Measurements from ENCODE around the gene CCDC152.
"Not testable (repeated sequence)": the region's sequence is repeated elsewhere in the genome, so short reads cannot be mapped to it uniquely, and the experiment has no call there.

Gene CCDC152, protein sequence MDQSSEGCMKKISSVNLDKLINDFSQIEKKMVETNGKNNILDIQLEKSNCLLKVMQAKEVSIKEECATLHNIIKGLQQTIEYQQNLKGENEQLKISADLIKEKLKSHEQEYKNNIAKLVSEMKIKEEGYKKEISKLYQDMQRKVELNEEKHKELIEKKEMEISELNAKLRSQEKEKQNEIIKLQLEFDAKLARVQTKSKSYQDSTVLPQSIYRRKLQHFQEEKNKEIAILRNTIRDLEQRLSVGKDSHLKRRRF

DNA sequence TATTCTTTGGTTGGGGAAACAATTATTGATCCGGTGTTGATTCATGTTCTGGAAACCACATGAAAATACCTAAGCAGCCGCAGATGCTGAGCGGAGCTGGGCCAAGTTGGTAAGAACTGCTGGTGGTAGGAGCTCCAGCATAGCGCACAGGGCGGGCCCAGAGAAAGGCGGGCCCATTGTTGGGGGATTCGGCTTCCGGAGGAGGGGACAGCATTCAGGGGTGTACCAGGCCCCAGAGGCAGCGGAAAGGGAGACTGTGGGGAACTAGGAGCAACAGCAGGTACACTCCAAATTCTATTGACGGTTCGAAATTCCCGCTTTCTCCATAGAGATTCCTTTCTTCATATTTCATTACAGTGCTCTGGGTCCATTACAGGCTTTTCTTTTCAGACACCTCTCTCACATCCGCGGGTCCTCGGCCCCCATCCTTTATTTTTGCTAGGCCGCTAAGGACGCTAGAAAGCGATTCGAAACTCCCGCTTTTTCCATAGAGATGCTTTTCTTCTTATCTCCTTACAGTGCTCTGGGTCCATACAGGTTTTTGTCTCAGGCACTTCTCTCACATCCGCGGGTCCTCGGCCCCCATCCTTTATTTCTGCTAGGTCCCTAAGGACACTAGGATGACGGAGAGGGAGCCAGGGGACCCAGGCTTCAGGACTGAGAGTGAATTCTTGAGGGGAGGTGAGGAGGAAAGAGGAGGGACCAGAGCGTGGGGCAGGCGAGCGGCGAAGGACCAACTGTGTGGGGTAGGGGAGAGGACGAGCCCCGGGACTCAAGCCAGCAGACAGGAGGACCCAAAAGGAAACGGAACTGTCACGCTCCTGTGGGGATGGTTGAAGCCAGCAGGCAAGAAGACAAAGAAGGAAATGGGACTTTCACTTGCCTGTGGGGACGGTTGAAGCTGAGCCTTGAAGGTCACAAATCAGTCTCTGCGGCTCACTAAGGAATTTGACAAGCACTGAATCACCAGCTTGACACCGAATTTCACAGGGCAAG lies at the start of gene CCDC152:
TSS of gene CCDC152 (plus strand) at position 213 of the 996 bp plus-strand sequence. CDS start 2,304 bp downstream, outside the sequence.
- H3K27me3 ChIP-seq (ENCODE audit: control insufficient read depth in 1 of 2, insufficient read depth in 2 of 2, low read length in 2 of 2) = peaks cover 0 to 2% of the 10 kb centered on the region in 2 donors
- peak within 1 kb of the TSS; percentile 34 to 64 for H3K4me3 ChIP-seq (ENCODE audit: low read length in 2 of 2)
- no peaks in the 10 kb centered on the region for H3K4me1 ChIP-seq (ENCODE audit: control insufficient read depth, insufficient read depth, low read length)
- no peaks in the 10 kb centered on the region for H3K36me3 ChIP-seq (ENCODE audit: control insufficient read depth in 2 of 2, insufficient read depth in 2 of 2, low read length in 2 of 2)
- no peaks in the 10 kb centered on the region for H3K9me3 ChIP-seq (ENCODE audit: control insufficient read depth in 2 of 2, low read length in 2 of 2)
- H3K9ac ChIP-seq (ENCODE audit: low read length in 2 of 2) = peak within 1 kb of the TSS in 1 of 2 donors; percentile 22
- no peak within 1 kb of the TSS for H3K27ac ChIP-seq (ENCODE audit: low read length)

- Histone ChIP-seq H3K9me3 (ENCODE audit: control insufficient read depth in 2 of 2, low read length in 2 of 2) (no peaks in the 10 kb centered on the region), H3K4me3 (ENCODE audit: low read length in 2 of 2) (no peak overlapping the region), H3K4me1 (ENCODE audit: control insufficient read depth, insufficient read depth, low read length) (no peaks in the 10 kb centered on the region), H3K27ac (ENCODE audit: low read length) (no peak overlapping the region), H3K27me3 (ENCODE audit: control insufficient read depth in 1 of 2, insufficient read depth in 2 of 2, low read length in 2 of 2) (no peaks in the 10 kb centered on the region), H3K9ac (ENCODE audit: low read length in 2 of 2) (no peak overlapping the region), H3K36me3 (ENCODE audit: control insufficient read depth in 2 of 2, insufficient read depth in 2 of 2, low read length in 2 of 2) (peaks cover 7 to 9% of the 10 kb centered on the region in 2 donors)
These were observed 40.8 kb upstream of the CCDC152 start for GRCh38 chr5:42715785-42716184.

DNA sequence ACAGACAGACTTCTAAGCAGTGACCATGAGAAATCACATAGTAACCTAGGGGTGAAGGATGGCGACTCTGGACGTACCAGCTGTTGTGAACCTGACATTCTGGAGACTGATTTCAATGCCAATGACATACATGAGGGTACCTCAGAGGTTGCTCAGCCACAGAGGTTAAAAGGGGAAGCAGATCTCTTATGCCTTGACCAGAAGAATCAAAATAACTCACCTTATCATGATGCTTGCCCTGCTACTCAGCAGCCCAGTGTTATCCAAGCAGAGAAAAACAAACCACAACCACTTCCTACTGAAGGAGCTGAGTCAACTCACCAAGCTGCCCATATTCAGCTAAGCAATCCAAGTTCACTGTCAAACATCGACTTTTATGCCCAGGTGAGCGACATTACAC lies 38.0 kb upstream of the CCDC152 start:
- Histone ChIP-seq H3K27me3 (ENCODE audit: control insufficient read depth in 1 of 2, insufficient read depth in 2 of 2, low read length in 2 of 2) (no peaks in the 10 kb centered on the region), H3K27ac (ENCODE audit: low read length) (no peak overlapping the region), H3K9me3 (ENCODE audit: control insufficient read depth in 2 of 2, low read length in 2 of 2) (no peaks in the 10 kb centered on the region), H3K9ac (ENCODE audit: low read length in 2 of 2) (no peak overlapping the region), H3K4me3 (ENCODE audit: low read length in 2 of 2) (no peak overlapping the region), H3K36me3 (ENCODE audit: control insufficient read depth in 2 of 2, insufficient read depth in 2 of 2, low read length in 2 of 2) (peaks cover 7 to 9% of the 10 kb centered on the region in 2 donors), H3K4me1 (ENCODE audit: control insufficient read depth, insufficient read depth, low read length) (no peaks in the 10 kb centered on the region)

- peaks cover 7 to 9% of the 10 kb centered on the region in 2 donors for H3K36me3 ChIP-seq (ENCODE audit: control insufficient read depth in 2 of 2, insufficient read depth in 2 of 2, low read length in 2 of 2)
- H3K9ac ChIP-seq (ENCODE audit: low read length in 2 of 2) = no peak overlapping the region
- H3K4me3 ChIP-seq (ENCODE audit: low read length in 2 of 2) = no peak overlapping the region
- no peaks in the 10 kb centered on the region for H3K4me1 ChIP-seq (ENCODE audit: control insufficient read depth, insufficient read depth, low read length)
- H3K27me3 ChIP-seq (ENCODE audit: control insufficient read depth in 1 of 2, insufficient read depth in 2 of 2, low read length in 2 of 2) = no peaks in the 10 kb centered on the region
- H3K27ac ChIP-seq (ENCODE audit: low read length) = no peak overlapping the region
- no peaks in the 10 kb centered on the region for H3K9me3 ChIP-seq (ENCODE audit: control insufficient read depth in 2 of 2, low read length in 2 of 2)
These were observed 37.6 kb upstream of the CCDC152 start for GRCh38 chr5:42719034-42719433.

DNA sequence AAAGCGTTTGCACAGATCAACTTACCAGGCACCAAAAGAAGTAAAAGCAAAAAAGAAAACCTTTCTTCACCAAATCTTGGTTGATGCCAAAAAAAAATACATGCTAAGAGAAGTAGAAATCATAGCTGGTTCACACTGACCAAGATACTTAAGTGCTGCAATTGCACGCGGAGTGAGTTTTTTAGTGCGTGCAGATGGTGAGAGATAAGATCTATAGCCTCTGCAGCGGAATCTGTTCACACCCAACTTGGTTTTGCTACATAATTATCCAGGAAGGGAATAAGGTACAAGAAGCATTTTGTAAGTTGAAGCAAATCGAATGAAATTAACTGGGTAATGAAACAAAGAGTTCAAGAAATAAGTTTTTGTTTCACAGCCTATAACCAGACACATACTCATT lies 36.4 kb upstream of the CCDC152 start:
- Histone ChIP-seq H3K27me3 (ENCODE audit: control insufficient read depth in 1 of 2, insufficient read depth in 2 of 2, low read length in 2 of 2) (no peaks in the 10 kb centered on the region), H3K9ac (ENCODE audit: low read length in 2 of 2) (no peak overlapping the region), H3K36me3 (ENCODE audit: control insufficient read depth in 2 of 2, insufficient read depth in 2 of 2, low read length in 2 of 2) (peaks cover 7 to 9% of the 10 kb centered on the region in 2 donors), H3K4me3 (ENCODE audit: low read length in 2 of 2) (no peak overlapping the region), H3K4me1 (ENCODE audit: control insufficient read depth, insufficient read depth, low read length) (no peaks in the 10 kb centered on the region), H3K9me3 (ENCODE audit: control insufficient read depth in 2 of 2, low read length in 2 of 2) (no peaks in the 10 kb centered on the region), H3K27ac (ENCODE audit: low read length) (no peak overlapping the region)

DNA sequence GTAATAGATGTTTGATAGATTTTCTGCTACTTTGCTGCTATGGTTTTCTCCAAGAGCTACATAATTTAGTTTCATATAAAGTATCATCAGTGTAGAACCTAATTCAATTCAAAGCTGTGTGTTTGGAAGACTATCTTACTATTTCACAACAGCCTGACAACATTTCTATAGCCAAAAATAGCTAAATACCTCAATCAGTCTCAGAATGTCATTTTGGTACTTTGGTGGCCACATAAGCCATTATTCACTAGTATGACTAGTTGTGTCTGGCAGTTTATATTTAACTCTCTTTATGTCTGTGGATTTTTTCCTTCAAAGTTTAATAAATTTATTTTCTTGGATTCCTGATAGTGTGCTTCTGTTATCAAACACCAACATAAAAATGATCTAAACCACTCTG lies 35.1 kb upstream of the CCDC152 start:
- Histone ChIP-seq H3K9me3 (ENCODE audit: control insufficient read depth in 2 of 2, low read length in 2 of 2) (no peaks in the 10 kb centered on the region), H3K27me3 (ENCODE audit: control insufficient read depth in 1 of 2, insufficient read depth in 2 of 2, low read length in 2 of 2) (no peaks in the 10 kb centered on the region), H3K4me3 (ENCODE audit: low read length in 2 of 2) (no peak overlapping the region), H3K27ac (ENCODE audit: low read length) (no peak overlapping the region), H3K4me1 (ENCODE audit: control insufficient read depth, insufficient read depth, low read length) (no peaks in the 10 kb centered on the region), H3K9ac (ENCODE audit: low read length in 2 of 2) (no peak overlapping the region), H3K36me3 (ENCODE audit: control insufficient read depth in 2 of 2, insufficient read depth in 2 of 2, low read length in 2 of 2) (peaks cover 7 to 9% of the 10 kb centered on the region in 2 donors)

DNA sequence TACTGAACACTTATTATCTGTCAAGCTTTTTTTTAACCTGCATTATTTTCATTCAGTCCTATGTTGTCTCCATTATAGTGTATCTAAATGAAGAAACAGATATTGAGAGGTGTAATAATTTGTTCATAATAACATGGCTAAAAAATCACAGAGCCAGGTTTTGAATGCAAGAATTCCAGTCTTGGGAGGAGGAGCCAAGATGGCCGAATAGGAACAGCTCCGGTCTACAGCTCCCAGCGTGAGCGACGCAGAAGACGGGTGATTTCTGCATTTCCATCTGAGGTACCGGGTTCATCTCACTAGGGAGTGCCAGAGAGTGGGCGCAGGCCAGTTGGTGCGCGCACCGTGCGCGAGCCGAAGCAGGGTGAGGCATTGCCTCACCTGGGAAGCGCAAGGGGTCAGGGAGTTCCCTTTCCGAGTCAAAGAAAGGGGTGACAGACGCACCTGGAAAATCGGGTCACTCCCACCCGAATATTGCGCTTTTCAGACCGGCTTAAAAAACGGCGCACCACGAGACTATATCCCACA lies 22.0 kb upstream of the CCDC152 start:
- H3K36me3 ChIP-seq (ENCODE audit: control insufficient read depth in 2 of 2, insufficient read depth in 2 of 2, low read length in 2 of 2); H3K27me3 ChIP-seq (ENCODE audit: control insufficient read depth in 1 of 2, insufficient read depth in 2 of 2, low read length in 2 of 2); H3K4me1 ChIP-seq (ENCODE audit: control insufficient read depth, insufficient read depth, low read length); H3K27ac ChIP-seq (ENCODE audit: low read length); H3K4me3 ChIP-seq (ENCODE audit: low read length in 2 of 2); H3K9me3 ChIP-seq (ENCODE audit: control insufficient read depth in 2 of 2, low read length in 2 of 2); H3K9ac ChIP-seq (ENCODE audit: low read length in 2 of 2): not testable (repeated sequence)

GRCh38 chr5:42740920-42741319 lies 15.7 kb upstream of the CCDC152 start:
- Histone ChIP-seq H3K9me3 (ENCODE audit: control insufficient read depth in 2 of 2, low read length in 2 of 2) (no peaks in the 10 kb centered on the region), H3K9ac (ENCODE audit: low read length in 2 of 2) (no peak overlapping the region), H3K4me1 (ENCODE audit: control insufficient read depth, insufficient read depth, low read length) (no peaks in the 10 kb centered on the region), H3K27ac (ENCODE audit: low read length) (no peak overlapping the region), H3K4me3 (ENCODE audit: low read length in 2 of 2) (no peak overlapping the region), H3K36me3 (ENCODE audit: control insufficient read depth in 2 of 2, insufficient read depth in 2 of 2, low read length in 2 of 2) (no peaks in the 10 kb centered on the region), H3K27me3 (ENCODE audit: control insufficient read depth in 1 of 2, insufficient read depth in 2 of 2, low read length in 2 of 2) (no peaks in the 10 kb centered on the region)

DNA sequence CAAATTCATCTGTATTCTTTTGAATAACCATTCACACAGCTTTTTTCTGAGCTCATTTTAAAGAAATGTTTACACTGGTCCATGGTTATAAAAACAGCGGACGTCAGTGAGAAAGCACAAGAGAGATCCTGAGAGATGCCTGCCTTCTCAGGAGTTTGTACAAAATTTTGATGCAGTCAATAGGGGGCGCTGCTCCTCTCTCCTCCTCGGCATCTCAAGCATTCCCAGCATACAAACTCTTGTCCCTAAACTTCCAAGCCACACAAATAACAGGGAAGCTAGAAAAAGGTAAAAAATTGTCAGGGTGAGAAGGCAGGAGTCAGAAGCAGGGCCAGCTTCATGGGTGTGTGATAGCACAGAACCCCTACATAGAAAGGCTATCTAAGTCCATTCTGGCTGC lies 11.2 kb upstream of the CCDC152 start:
- Histone ChIP-seq H3K27ac (ENCODE audit: low read length) (no peak overlapping the region), H3K4me3 (ENCODE audit: low read length in 2 of 2) (no peak overlapping the region), H3K9ac (ENCODE audit: low read length in 2 of 2) (no peak overlapping the region), H3K4me1 (ENCODE audit: control insufficient read depth, insufficient read depth, low read length) (no peaks in the 10 kb centered on the region), H3K36me3 (ENCODE audit: control insufficient read depth in 2 of 2, insufficient read depth in 2 of 2, low read length in 2 of 2) (no peaks in the 10 kb centered on the region), H3K9me3 (ENCODE audit: control insufficient read depth in 2 of 2, low read length in 2 of 2) (no peaks in the 10 kb centered on the region), H3K27me3 (ENCODE audit: control insufficient read depth in 1 of 2, insufficient read depth in 2 of 2, low read length in 2 of 2) (no peaks in the 10 kb centered on the region)

DNA sequence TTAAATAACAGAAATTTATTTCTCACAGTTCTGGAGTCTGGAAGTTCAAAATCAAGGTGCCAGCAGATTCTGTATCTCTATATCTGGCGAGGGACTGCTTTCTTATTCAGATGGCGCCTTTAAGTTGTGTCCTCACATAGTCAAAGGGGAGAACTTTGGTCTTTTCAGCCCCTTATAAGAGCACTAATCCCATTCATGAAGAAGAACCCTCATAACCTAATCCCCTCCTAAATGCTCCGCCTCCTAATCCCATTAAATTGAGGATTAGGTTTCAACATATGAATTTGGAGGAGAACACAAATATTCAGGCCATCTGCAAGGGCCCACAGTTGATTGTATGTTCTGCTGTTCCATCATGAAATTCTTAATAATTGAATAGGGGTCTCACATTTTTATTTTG lies 10.8 kb upstream of the CCDC152 start:
- H3K27ac ChIP-seq (ENCODE audit: low read length) = no peak overlapping the region
- no peaks in the 10 kb centered on the region for H3K27me3 ChIP-seq (ENCODE audit: control insufficient read depth in 1 of 2, insufficient read depth in 2 of 2, low read length in 2 of 2)
- no peaks in the 10 kb centered on the region for H3K9me3 ChIP-seq (ENCODE audit: control insufficient read depth in 2 of 2, low read length in 2 of 2)
- H3K4me1 ChIP-seq (ENCODE audit: control insufficient read depth, insufficient read depth, low read length) = no peaks in the 10 kb centered on the region
- H3K9ac ChIP-seq (ENCODE audit: low read length in 2 of 2) = no peak overlapping the region
- no peak overlapping the region for H3K4me3 ChIP-seq (ENCODE audit: low read length in 2 of 2)
- H3K36me3 ChIP-seq (ENCODE audit: control insufficient read depth in 2 of 2, insufficient read depth in 2 of 2, low read length in 2 of 2) = no peaks in the 10 kb centered on the region

Data from stomach smooth muscle (tissue), 2 donors.